Liver (tissue), 9 donors: Measurements from ENCODE around the gene SH2B3. TPM values are rescaled to one million over a fixed set of nuclear protein-coding genes. Genes with fewer than 3 reads are reported as not detected.

Source experiments
- DNase-seq: peaks from one replicate; pipeline ENCODE4 v3.0.0-alpha.2; 2017; ENCODE audit warnings: low spot score
- H3K27ac ChIP-seq, 2 donors: one replicate each; pipeline ENCODE4 v1.7.0; 2013; ENCODE audit warnings: inconsistent platforms in 2 of 2, low read length in 2 of 2, control low read depth in 1 of 2, low read depth in 1 of 2, mild to moderate bottlenecking in 1 of 2
- H3K27me3 ChIP-seq, 4 donors: one replicate each; pipeline versions ENCODE4 v1.6.1 to v1.7.0; 2013; ENCODE audit warnings: low read length in 3 of 4, inconsistent platforms in 1 of 4, mild to moderate bottlenecking in 1 of 4, moderate library complexity in 1 of 4; ENCODE audit not compliant: control insufficient read depth in 4 of 4, insufficient read depth in 4 of 4
- H3K36me3 ChIP-seq, 4 donors: one replicate each; pipeline versions ENCODE4 v1.6.1 to v1.7.0; 2013; ENCODE audit warnings: low read length in 3 of 4, mild to moderate bottlenecking in 3 of 4, low read depth in 1 of 4, moderate library complexity in 1 of 4; ENCODE audit not compliant: control insufficient read depth in 4 of 4, insufficient read depth in 3 of 4
- H3K4me1 ChIP-seq, 4 donors: one replicate each; pipeline versions ENCODE4 v1.6.1 to v1.7.0; 2013; ENCODE audit warnings: low read length in 3 of 4, mild to moderate bottlenecking in 3 of 4, moderate library complexity in 1 of 4; ENCODE audit not compliant: control insufficient read depth in 4 of 4, insufficient read depth in 4 of 4
- H3K4me3 ChIP-seq, 3 donors: one replicate each; pipeline versions ENCODE4 v1.6.1 to v1.7.0; 2013; ENCODE audit warnings: low read length in 3 of 3, control low read depth in 1 of 3, low read depth in 1 of 3, mild to moderate bottlenecking in 1 of 3
- H3K9ac ChIP-seq, 2 donors: one replicate each; pipeline ENCODE4 v1.7.0; 2013; ENCODE audit warnings: low read length in 2 of 2, mild to moderate bottlenecking in 2 of 2, moderate library complexity in 2 of 2, control low read depth in 1 of 2, low read depth in 1 of 2
- H3K9me3 ChIP-seq, 4 donors: one replicate each; pipeline versions ENCODE4 v1.6.1 to v1.7.0; 2013; ENCODE audit warnings: low read length in 3 of 4; ENCODE audit not compliant: control insufficient read depth in 4 of 4
- ATF3 ChIP-seq: IDR thresholded peaks from 2 replicates; pipeline ENCODE4 v1.6.1; 2016; ENCODE audit warnings: antibody characterized with exemption
- CTCF ChIP-seq: fragments of 150-350 bp; IDR thresholded peaks from 2 replicates; pipeline ENCODE4 v1.5.1; 2017; ENCODE audit warnings: improper control_type of control experiment, low read depth, low read length; ENCODE audit not compliant: missing input control
- EGR1 ChIP-seq, 2 donors: IDR thresholded peaks; 2 replicates each; pipeline ENCODE4 v1.6.1; 2016 to 2018; ENCODE audit warnings: antibody characterized with exemption in 2 of 2, low read depth in 2 of 2
- FOXA1 ChIP-seq: IDR thresholded peaks from 2 replicates; pipeline ENCODE4 v1.6.1; 2016; ENCODE audit warnings: antibody characterized with exemption
- FOXA2 ChIP-seq: IDR thresholded peaks from 2 replicates; pipeline ENCODE4 v1.6.1; 2016; ENCODE audit warnings: antibody characterized with exemption
- GABPA ChIP-seq, 2 donors: IDR thresholded peaks in 1 of 2; conservative IDR thresholded peaks in 1 of 2; 2 replicates each; pipeline ENCODE4 v1.6.1; 2016; ENCODE audit warnings: antibody characterized with exemption in 2 of 2, mild to moderate bottlenecking in 1 of 2, moderate library complexity in 1 of 2
- HNF4A ChIP-seq, 2 donors: conservative IDR thresholded peaks; 2 replicates each; pipeline ENCODE4 v1.6.1; 2016; ENCODE audit warnings: antibody characterized with exemption in 2 of 2, mild to moderate bottlenecking in 2 of 2
- HNF4G ChIP-seq: IDR thresholded peaks from 2 replicates; pipeline ENCODE4 v1.6.1; 2016; ENCODE audit warnings: antibody characterized with exemption
- JUND ChIP-seq, 2 donors: IDR thresholded peaks; 2 replicates each; pipeline ENCODE4 v1.6.1; 2016; ENCODE audit warnings: antibody characterized with exemption in 2 of 2
- MAX ChIP-seq: IDR thresholded peaks from 2 replicates; pipeline ENCODE4 v1.6.1; 2016; ENCODE audit warnings: antibody characterized with exemption
- NR2F2 ChIP-seq: IDR thresholded peaks from 2 replicates; pipeline ENCODE4 v1.6.1; 2016; ENCODE audit warnings: antibody characterized with exemption
- RAD21 ChIP-seq, 2 donors: IDR thresholded peaks; 2 replicates each; pipeline ENCODE4 v1.6.1; 2016; ENCODE audit warnings: antibody characterized with exemption in 2 of 2, mild to moderate bottlenecking in 2 of 2
- REST ChIP-seq: IDR thresholded peaks from 2 replicates; pipeline ENCODE4 v1.6.1; 2016; ENCODE audit warnings: antibody characterized with exemption, mild to moderate bottlenecking
- RXRA ChIP-seq, 2 donors: IDR thresholded peaks; 2 replicates each; pipeline ENCODE4 v1.6.1; 2017 to 2018; ENCODE audit warnings: antibody characterized with exemption in 2 of 2, mild to moderate bottlenecking in 1 of 2
- SP1 ChIP-seq: IDR thresholded peaks from 2 replicates; pipeline ENCODE4 v1.6.1; 2018; ENCODE audit warnings: antibody characterized with exemption, mild to moderate bottlenecking
- TAF1 ChIP-seq: conservative IDR thresholded peaks from 2 replicates; pipeline ENCODE4 v1.6.1; 2016; ENCODE audit warnings: antibody characterized with exemption, mild to moderate bottlenecking
- YY1 ChIP-seq: IDR thresholded peaks from 2 replicates; pipeline ENCODE4 v1.6.1; 2016; ENCODE audit warnings: antibody characterized with exemption, mild to moderate bottlenecking
- ZBTB33 ChIP-seq: IDR thresholded peaks from 2 replicates; pipeline ENCODE4 v1.6.1; 2016; ENCODE audit warnings: antibody characterized with exemption
- WGBS: extraction: QIAGEN DNeasy Blood & Tissue Kit; methylation state at CpG from one replicate; pipeline ENCODE4 v1.1.7; 2013; 5-methylcytosine and 5-hydroxymethylcytosine counted together
- polyA plus RNA-seq, 2 donors: library from polyadenylated mRNA; stranded (reverse) in 1 of 2; unstranded in 1 of 2; fragments of 200-250 nt in 1 of 2; fragments of >200 nt in 1 of 2; fragmentation: Nextera tagmentation in 1 of 2; extraction: Ambion mirVana in 1 of 2; gene quantifications; one replicate each; pipeline versions ENCODE4 v1.2.1 to v1.2.3, GENCODE V29; 2013 to 2015
- total RNA-seq, 2 donors: library from RNA; depleted of rRNA; stranded (reverse); fragments of >200 nt; gene quantifications; one replicate each; pipeline ENCODE4 v1.2.3, GENCODE V29; 2014
- donor health status: healthy.
- donor health status: healthy.
- donor health status: healthy.
- donor health status: healthy.
- donor health status: healthy.

Gene SH2B3
- total and polyA plus RNA-seq, 4 donors: 4.4 to 18.7 (median 8.8) TPM

GRCh38 chr12:111367661-111368221 is 38.0 kb upstream of the SH2B3 start:
- peak; percentile 44 for DNase-seq
- TF ChIP-seq HNF4A (conservative IDR thresholded peaks at IDR 0.05) (peak; percentile 85 to 88), FOXA1 (no peak), REST (peak; percentile 13), CTCF (no peak), SP1 (peak; percentile 77), ATF3 (no peak), GABPA (IDR thresholded peaks at IDR 0.05 in 1 of 2, conservative IDR thresholded peaks at IDR 0.05 in 1 of 2) (peak in 1 of 2 donors; percentile 53), RAD21 (IDR thresholded peaks at IDR 0.05) (no peak), HNF4G (peak; percentile 30), EGR1 (IDR thresholded peaks at IDR 0.05; ENCODE audit: low read depth in 2 of 2) (no peak), NR2F2 (peak; percentile 70), MAX (peak; percentile 15), RXRA (IDR thresholded peaks at IDR 0.05) (peak; percentile 71 to 74), YY1 (peak; percentile 35)
- peak overlapping the region; percentile 65 to 88 for H3K27ac ChIP-seq
- no peaks in the 10 kb centered on the region for H3K9me3 ChIP-seq
- whole genome bisulfite sequencing: 15% methylated on average over 7 of the region's 7 CpGs
- no peaks in the 10 kb centered on the region for H3K36me3 ChIP-seq
- H3K4me3 ChIP-seq: peak overlapping the region; percentile 71 to 96 (median 86)
- H3K27me3 ChIP-seq: no peaks in the 10 kb centered on the region
- H3K4me1 ChIP-seq: peaks cover 14 to 46% (median 33%) of the 10 kb centered on the region in 4 donors
- peak overlapping the region in 1 of 2 donors; percentile 77 for H3K9ac ChIP-seq

- Histone ChIP-seq H3K9ac (peak overlapping the region; percentile 56 to 77), H3K36me3 (no peaks in the 10 kb centered on the region), H3K27me3 (no peaks in the 10 kb centered on the region), H3K27ac (peak overlapping the region; percentile 65 to 88), H3K4me3 (peak overlapping the region; percentile 71 to 96 (median 86)), H3K9me3 (no peaks in the 10 kb centered on the region), H3K4me1 (peaks cover 13 to 43% (median 30%) of the 10 kb centered on the region in 4 donors)
- DNase-seq: no peak
- WGBS: 1% methylated on average over 18 of the region's 18 CpGs
- TF ChIP-seq CTCF (no peak), SP1 (no peak), YY1 (no peak), ZBTB33 (no peak), RAD21 (IDR thresholded peaks at IDR 0.05) (no peak), EGR1 (IDR thresholded peaks at IDR 0.05; ENCODE audit: low read depth in 2 of 2) (no peak), RXRA (IDR thresholded peaks at IDR 0.05) (no peak), FOXA2 (no peak), TAF1 (no peak), NR2F2 (no peak), JUND (IDR thresholded peaks at IDR 0.05) (no peak)
Observed at GRCh38 chr12:111368291-111368787, 37.4 kb upstream of the SH2B3 start.
